HepG2 (cell line): Measurements from ENCODE around the gene PRR20E.

Experiments used
- CREB1 ChIP-seq, 2 experiments: fragments of 450-650 bp in 1 of 2; IDR thresholded peaks; 2 replicates each; pipeline ENCODE4 v1.6.1; 2016 to 2017; ENCODE audit warnings: control low read depth in 1 of 2, mild to moderate bottlenecking in 1 of 2, missing compliant biosample characterization in 1 of 2, missing genetic modification characterization in 1 of 2
- HNRNPLL ChIP-seq: fragments of 200-400 bp; formaldehyde crosslinking; IDR thresholded peaks from 2 replicates; pipeline ENCODE4 v1.6.1; 2017; ENCODE audit warnings: mild to moderate bottlenecking, low read depth, low read length; ENCODE audit not compliant: poor library complexity, severe bottlenecking
- NONO ChIP-seq, 2 experiments: fragments of 450-650 bp in 1 of 2; sonication (generic) in 1 of 2; formaldehyde crosslinking in 1 of 2; IDR thresholded peaks in 1 of 2; conservative IDR thresholded peaks in 1 of 2; 2 replicates each; pipeline versions ENCODE4 v1.6.1 to v1.8.0; 2017 to 2022; ENCODE audit warnings: mild to moderate bottlenecking in 1 of 2, missing genetic modification reagents in 1 of 2, moderate library complexity in 1 of 2
- NR2F1 ChIP-seq, 2 experiments: fragments of 450-650 bp in 1 of 2; formaldehyde crosslinking in 1 of 2; IDR thresholded peaks; 2 replicates each; pipeline versions ENCODE4 v1.5.0 to v1.6.1; 2016 to 2020; ENCODE audit warnings: mild to moderate bottlenecking in 1 of 2, missing compliant biosample characterization in 1 of 2, missing genetic modification reagents in 1 of 2, moderate library complexity in 1 of 2
- PREB ChIP-seq: sonication (generic); formaldehyde crosslinking; IDR thresholded peaks from 2 replicates; pipeline ENCODE4 v1.4.0; 2020; ENCODE audit warnings: missing genetic modification reagents
- REXO4 ChIP-seq: sonication (generic); formaldehyde crosslinking; IDR thresholded peaks from 2 replicates; pipeline ENCODE4 v1.8.0; 2022; ENCODE audit warnings: missing genetic modification reagents, mild to moderate bottlenecking, borderline replicate concordance
- SIN3A ChIP-seq: IDR thresholded peaks from 2 replicates; pipeline ENCODE4 v1.6.1; 2011; ENCODE audit warnings: low read depth, mild to moderate bottlenecking, control low read depth, low read length, borderline replicate concordance
- ZBTB25 ChIP-seq: IDR thresholded peaks from 2 replicates; pipeline ENCODE4 v1.6.1; 2018; ENCODE audit warnings: missing genetic modification reagents
- ZNF136 ChIP-seq: sonication (generic); formaldehyde crosslinking; IDR thresholded peaks from 2 replicates; pipeline ENCODE4 v1.8.1; 2022; ENCODE audit warnings: low read depth, mild to moderate bottlenecking, moderate library complexity, missing genetic modification reagents
- ZNF296 ChIP-seq: sonication (generic); formaldehyde crosslinking; conservative IDR thresholded peaks from 2 replicates; pipeline ENCODE4 v1.5.0; 2020; ENCODE audit warnings: mild to moderate bottlenecking, missing genetic modification reagents
- ZNF563 ChIP-seq: sonication (generic); formaldehyde crosslinking; IDR thresholded peaks from 2 replicates; pipeline ENCODE4 v1.8.0; 2022; ENCODE audit warnings: mild to moderate bottlenecking, moderate library complexity, missing genetic modification reagents
- ZNF580 ChIP-seq: IDR thresholded peaks from 2 replicates; pipeline ENCODE4 v1.6.1; 2016; ENCODE audit warnings: low read depth, borderline replicate concordance
- ZNF781 ChIP-seq: sonication (generic); formaldehyde crosslinking; IDR thresholded peaks from 2 replicates; pipeline ENCODE4 v1.5.1; 2020; ENCODE audit warnings: borderline replicate concordance, mild to moderate bottlenecking, missing genetic modification reagents; ENCODE audit errors: not compliant biosample characterization
- ZUFSP ChIP-seq: sonication (generic); formaldehyde crosslinking; IDR thresholded peaks from 2 replicates; pipeline ENCODE4 v1.9.0; 2021; ENCODE audit warnings: missing genetic modification reagents, mild to moderate bottlenecking, borderline replicate concordance

GRCh38 chr13:57191667-57192066 is 24.7 kb downstream of the PRR20E start:
- TF ChIP-seq ZBTB25 (CRISPR knock-in tag) (no peak), ZNF136 (CRISPR knock-in tag) (no peak), ZNF296 (CRISPR knock-in tag) (no peak), NR2F1 (CRISPR knock-in tag; IDR thresholded peaks at IDR 0.05) (no peak), ZNF580 (CRISPR knock-in tag) (no peak), ZUFSP (CRISPR knock-in tag) (no peak), SIN3A (no peak), ZNF563 (CRISPR knock-in tag) (no peak), NONO (IDR thresholded peaks at IDR 0.05) (no peak), NONO (CRISPR knock-in tag; conservative IDR thresholded peaks at IDR 0.05) (no peak), CREB1 (IDR thresholded peaks at IDR 0.05) (no peak), CREB1 (CRISPR knock-in tag; IDR thresholded peaks at IDR 0.05) (no peak), ZNF781 (no peak), HNRNPLL (no peak), PREB (CRISPR knock-in tag) (no peak), REXO4 (no peak)
